BJ (cell line): ENCODE measurements around the gene AGER. TPM values are rescaled to one million over a fixed set of nuclear protein-coding genes. Genes with fewer than 3 reads are reported as not detected.

Experiments
- CTCF ChIA-PET: fragments of 350-600 bp; formaldehyde crosslinking; extraction: SDS; loops from one replicate; lab custom pipeline; 2021; ENCODE audit warnings: antibody characterized with exemption, inconsistent platforms; lab: Yijun Ruan, JAX
- POLR2A ChIA-PET: fragments of 300-600 bp; sonication (Branson Sonifier 250); formaldehyde crosslinking; extraction: SDS; loops from one replicate; lab custom pipeline; 2021; ENCODE audit warnings: antibody characterized with exemption; lab: Charles Lee
- DNase-seq: peaks from one replicate; pipeline ENCODE4 v3.0.0-alpha.2; 2011; ENCODE audit warnings: low read depth
- H3K27me3 ChIP-seq: 2 replicates; pipeline ENCODE4 v1.6.0; 2011; ENCODE audit warnings: low read length; ENCODE audit not compliant: control insufficient read depth, insufficient read depth
- H3K36me3 ChIP-seq: 2 replicates; pipeline ENCODE4 v1.5.1; 2011; ENCODE audit warnings: low read length; ENCODE audit not compliant: control insufficient read depth, insufficient read depth
- H3K4me3 ChIP-seq: 2 replicates; pipeline ENCODE4 v1.5.1; 2011; ENCODE audit warnings: low read depth, mild to moderate bottlenecking, control low read depth, low read length
- CTCF ChIP-seq: IDR thresholded peaks from 2 replicates; pipeline ENCODE4 v1.5.1; 2011; ENCODE audit warnings: low read depth, mild to moderate bottlenecking, control low read depth, inconsistent platforms, low read length, moderate library complexity; ENCODE audit not compliant: insufficient read depth
- polyA plus RNA-seq: library from polyadenylated mRNA; depleted of rRNA; stranded (reverse); fragments of >200 nt; gene quantifications from 2 replicates; pipeline ENCODE4 v1.2.3, GENCODE V29; 2011

AGER gene
- polyA plus RNA-seq, 1 experiment, result 2.6 TPM

DNA sequence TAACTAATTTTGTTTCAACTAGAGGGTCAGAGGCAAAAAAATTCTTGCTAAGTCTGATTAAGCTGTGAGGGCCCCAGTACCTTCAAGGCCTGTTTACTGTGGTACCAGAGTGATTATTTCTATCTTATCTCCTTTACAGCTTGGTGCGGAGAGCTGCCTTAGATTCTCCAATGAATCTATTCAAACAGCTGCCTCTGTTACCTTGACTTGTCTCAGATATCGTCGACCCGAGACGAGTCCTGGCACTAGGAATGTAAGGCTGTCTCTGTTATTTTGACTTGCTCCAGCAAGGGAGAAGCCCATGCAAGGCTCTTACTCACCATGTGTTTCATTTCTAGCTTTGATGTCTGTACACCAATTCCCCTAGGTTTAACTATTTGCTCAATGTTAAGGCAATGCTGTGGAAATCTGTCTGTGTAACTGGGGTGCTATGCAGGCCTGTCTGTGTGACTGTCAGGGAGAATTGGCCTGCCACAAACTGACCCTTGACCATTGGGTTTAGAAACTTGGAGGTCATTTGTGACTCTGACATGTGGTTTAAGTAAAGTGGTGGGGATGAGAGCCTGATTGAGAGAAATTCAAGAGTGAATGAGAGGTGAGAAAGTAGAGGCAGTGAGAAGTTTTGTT, 43.5 kb downstream of the AGER start:
- no peak overlapping the region for H3K4me3 ChIP-seq
- TF ChIP-seq CTCF, result no peak
- no peaks in the 10 kb centered on the region for H3K36me3 ChIP-seq
- CTCF ChIA-PET, result interaction anchor here (1.0 to 1.5 kb wide), 2 partner anchors 11 to 25 kb away, joined by 3 to 4 read pairs; partner anchors contain the start of gene FKBPL
- no peak for DNase-seq
- no peaks in the 10 kb centered on the region; the same call in 1 of the 2 replicates for H3K27me3 ChIP-seq
- POLR2A ChIA-PET, result no interaction called here

- CTCF ChIA-PET, result interaction anchor here (1.0 to 1.5 kb wide), 2 partner anchors 10 to 26 kb away, joined by 3 to 4 read pairs; partner anchors contain the start of gene FKBPL
- no peak for TF ChIP-seq CTCF
- Histone ChIP-seq H3K36me3 (no peaks in the 10 kb centered on the region), H3K27me3 (no peaks in the 10 kb centered on the region; the same call in 1 of the 2 replicates), H3K4me3 (no peak overlapping the region)
- POLR2A ChIA-PET, result no interaction called here
- DNase-seq, result no peak
These were observed 44.5 kb downstream of the AGER start for GRCh38 chr6:32139590-32139989.

GRCh38 chr6:32137454-32137853, 46.6 kb downstream of the AGER start:
- ChIA-PET CTCF (no interaction called here), POLR2A (no interaction called here)
- Histone ChIP-seq H3K27me3 (no peaks in the 10 kb centered on the region; the same call in 1 of the 2 replicates), H3K4me3 (no peak overlapping the region), H3K36me3 (no peaks in the 10 kb centered on the region)
- no peak for TF ChIP-seq CTCF
- DNase-seq, result no peak

DNA sequence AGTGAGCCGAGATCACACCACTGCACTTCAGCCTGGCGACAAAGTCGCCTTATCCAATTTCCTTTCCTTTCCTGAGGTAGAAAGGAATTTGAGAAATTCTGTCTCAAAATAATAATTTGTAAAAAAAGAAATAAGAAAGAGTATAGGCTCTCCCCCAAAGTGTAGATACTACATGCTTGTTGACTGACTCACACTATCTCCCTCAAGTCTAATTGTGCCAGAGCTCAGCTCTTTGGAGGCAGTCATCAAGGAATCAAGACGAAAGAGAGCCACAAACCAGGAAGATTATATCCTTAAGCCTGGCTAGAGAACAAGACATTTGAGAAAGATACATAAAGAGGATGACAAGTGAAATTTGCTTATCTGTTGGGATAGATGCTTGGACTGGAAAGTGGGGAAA, 50.3 kb downstream of the AGER start:
- CTCF ChIA-PET, result no interaction called here
- no peak for DNase-seq
- H3K27me3 ChIP-seq, result no peaks in the 10 kb centered on the region; the same call in 1 of the 2 replicates
- no peak for TF ChIP-seq CTCF
- POLR2A ChIA-PET, result no interaction called here
- no peaks in the 10 kb centered on the region for H3K36me3 ChIP-seq
- no peak overlapping the region for H3K4me3 ChIP-seq

DNA sequence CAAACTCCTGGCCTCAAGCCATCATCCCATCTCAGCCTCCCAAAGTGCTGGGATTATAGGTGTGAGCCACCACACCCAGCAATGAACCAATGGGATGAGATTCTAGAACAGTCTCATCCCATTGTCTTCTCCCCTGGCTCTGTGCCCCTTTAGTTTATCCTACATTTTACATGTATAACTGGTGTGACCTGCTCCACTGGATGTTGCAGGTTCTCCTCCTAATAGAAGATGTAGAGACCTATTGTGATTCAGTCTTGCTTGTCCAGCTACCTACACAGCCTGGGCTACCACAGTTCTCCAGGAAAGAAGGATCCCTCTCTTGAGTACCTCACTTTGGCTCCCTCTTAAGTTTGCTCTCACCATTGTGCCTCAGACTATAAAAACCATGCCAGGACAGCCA, 51.9 kb downstream of the AGER start:
- TF ChIP-seq CTCF, result no peak
- Histone ChIP-seq H3K27me3 (no peaks in the 10 kb centered on the region), H3K36me3 (no peaks in the 10 kb centered on the region), H3K4me3 (no peak overlapping the region)
- DNase-seq, result no peak
- ChIA-PET CTCF (no interaction called here), POLR2A (no interaction called here)
